ENCODE data around the gene HRH3.

Gene HRH3

DNA sequence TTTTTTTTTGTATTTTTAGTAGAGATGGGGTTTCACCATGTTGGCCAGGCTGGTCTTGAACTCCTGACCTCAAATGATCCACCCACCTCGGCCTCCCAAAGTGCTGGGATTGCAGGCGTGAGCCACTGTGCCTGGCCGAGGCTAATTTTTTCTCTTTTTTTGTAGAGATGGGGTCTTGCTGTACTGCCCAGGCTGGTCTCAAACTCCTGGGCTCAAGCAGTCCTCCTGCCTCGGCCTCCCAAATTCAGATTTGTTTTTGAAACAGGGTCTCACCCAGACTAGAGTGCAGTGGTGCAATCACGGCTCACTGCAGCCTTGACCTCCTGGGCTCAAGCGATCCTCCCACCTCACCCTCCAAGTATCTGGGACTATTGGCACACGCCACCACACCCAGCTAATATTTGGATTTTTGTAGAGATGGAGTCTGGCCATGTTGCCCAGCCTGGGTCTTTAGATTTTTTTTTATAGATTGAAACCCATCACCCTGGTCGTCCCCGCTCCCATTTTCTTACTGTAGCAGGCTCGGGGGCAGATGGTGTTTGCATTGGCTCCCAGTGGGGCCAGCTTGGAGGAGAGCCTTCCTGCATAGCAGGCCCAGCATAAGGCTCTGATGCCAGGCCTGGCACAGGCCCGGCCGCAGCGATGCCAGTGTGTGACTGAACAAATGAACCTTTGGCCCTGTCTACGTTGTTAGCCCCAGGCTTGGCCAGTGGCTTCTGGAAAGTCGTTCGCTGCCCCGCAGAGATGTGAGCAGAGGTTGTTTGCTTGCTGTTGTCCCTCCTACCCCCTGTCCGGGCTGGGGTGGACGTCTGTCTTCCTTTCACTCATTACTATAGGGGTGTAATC is 41.5 kb downstream of the HRH3 start:
- DNase-seq (ENCODE audit: insufficient read length): no peak
- FAIRE-seq: no peak
- TF ChIP-seq POLR2AphosphoS5 (IDR thresholded peaks at IDR 0.05; ENCODE audit: low read depth, low read length): no peak
- no peak for TF ChIP-seq TAF1 (IDR thresholded peaks at IDR 0.05; ENCODE audit: borderline replicate concordance, low read depth, low read length)
- no peak for TF ChIP-seq POLR2A (IDR thresholded peaks at IDR 0.05; ENCODE audit: low read depth, low read length)

DNA sequence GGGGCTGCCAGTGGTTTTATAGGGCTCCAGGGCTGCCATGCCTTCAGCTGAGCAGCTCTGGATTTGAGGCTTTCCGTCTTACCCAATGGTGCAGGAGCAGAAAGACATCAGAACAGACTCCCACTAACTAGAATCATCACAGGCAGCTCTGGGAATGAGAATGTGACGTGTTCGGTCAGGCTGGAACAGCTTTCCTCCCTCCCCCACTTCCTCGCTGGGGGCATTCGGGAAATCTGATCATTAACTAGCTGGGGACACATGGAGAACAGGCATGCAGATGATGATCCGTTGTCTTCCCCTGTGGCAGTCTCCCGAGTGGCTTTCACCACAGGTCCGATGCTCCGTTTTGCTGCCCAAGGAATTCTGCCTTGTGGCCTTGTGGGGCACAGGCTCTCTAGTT is 42.8 kb downstream of the HRH3 start:
- TF ChIP-seq POLR2AphosphoS5 (IDR thresholded peaks at IDR 0.05; ENCODE audit: low read depth, low read length): no peak
- TF ChIP-seq TAF1 (IDR thresholded peaks at IDR 0.05; ENCODE audit: borderline replicate concordance, low read depth, low read length): no peak
- FAIRE-seq: no peak
- DNase-seq (ENCODE audit: insufficient read length): no peak

DNA sequence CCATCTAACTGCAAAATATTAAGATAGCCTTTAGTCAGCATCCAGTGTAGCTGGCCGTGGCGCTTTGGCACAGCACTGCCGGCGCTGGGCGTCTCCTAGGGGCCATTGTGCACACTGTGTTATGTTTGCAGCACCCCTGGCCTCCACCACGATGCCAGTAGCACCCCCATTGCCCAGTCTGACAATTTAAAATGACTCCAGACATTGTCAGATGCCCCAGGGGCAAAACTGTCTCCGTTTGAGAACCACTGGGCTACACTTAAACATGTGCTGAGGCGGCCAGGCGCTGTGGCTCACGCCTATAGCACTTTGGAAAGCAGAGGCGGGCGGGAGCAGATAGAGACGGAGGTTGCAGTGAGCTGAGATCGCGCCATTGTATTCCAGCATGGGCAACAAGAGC is 43.2 kb downstream of the HRH3 start:
- DNase-seq (ENCODE audit: insufficient read length) (no peak), FAIRE-seq (no peak)
- no peak for TF ChIP-seq TAF1 (IDR thresholded peaks at IDR 0.05; ENCODE audit: borderline replicate concordance, low read depth, low read length)
- no peak for TF ChIP-seq POLR2AphosphoS5 (IDR thresholded peaks at IDR 0.05; ENCODE audit: low read depth, low read length)
- TF ChIP-seq POLR2A (IDR thresholded peaks at IDR 0.05; ENCODE audit: low read depth, low read length): no peak

DNA sequence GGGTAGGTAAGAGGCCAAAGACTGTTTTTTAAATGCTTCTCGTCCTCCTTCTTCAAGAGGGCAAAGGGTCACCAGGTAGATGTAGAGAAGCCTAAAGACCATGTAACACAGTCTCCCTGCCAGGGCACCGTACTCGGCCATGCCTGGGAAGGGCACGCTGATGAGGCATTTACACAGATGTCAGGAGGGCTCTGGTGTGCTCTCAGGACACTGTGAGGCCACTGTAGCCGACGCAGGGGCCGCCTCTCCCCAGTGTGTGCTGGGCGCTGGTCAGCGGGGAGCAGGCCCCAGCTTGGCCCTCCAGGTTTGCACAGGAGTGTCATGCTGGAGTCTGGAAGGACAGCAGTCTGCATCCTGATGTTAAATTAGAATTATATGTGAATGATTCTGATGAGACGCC is 44.4 kb downstream of the HRH3 start:
- TF ChIP-seq TAF1 (IDR thresholded peaks at IDR 0.05; ENCODE audit: borderline replicate concordance, low read depth, low read length): no peak
- no peak for TF ChIP-seq POLR2A (IDR thresholded peaks at IDR 0.05; ENCODE audit: low read depth, low read length)
- no peak for TF ChIP-seq POLR2AphosphoS5 (IDR thresholded peaks at IDR 0.05; ENCODE audit: low read depth, low read length)
- DNase-seq (ENCODE audit: insufficient read length) (no peak), FAIRE-seq (no peak)

DNA sequence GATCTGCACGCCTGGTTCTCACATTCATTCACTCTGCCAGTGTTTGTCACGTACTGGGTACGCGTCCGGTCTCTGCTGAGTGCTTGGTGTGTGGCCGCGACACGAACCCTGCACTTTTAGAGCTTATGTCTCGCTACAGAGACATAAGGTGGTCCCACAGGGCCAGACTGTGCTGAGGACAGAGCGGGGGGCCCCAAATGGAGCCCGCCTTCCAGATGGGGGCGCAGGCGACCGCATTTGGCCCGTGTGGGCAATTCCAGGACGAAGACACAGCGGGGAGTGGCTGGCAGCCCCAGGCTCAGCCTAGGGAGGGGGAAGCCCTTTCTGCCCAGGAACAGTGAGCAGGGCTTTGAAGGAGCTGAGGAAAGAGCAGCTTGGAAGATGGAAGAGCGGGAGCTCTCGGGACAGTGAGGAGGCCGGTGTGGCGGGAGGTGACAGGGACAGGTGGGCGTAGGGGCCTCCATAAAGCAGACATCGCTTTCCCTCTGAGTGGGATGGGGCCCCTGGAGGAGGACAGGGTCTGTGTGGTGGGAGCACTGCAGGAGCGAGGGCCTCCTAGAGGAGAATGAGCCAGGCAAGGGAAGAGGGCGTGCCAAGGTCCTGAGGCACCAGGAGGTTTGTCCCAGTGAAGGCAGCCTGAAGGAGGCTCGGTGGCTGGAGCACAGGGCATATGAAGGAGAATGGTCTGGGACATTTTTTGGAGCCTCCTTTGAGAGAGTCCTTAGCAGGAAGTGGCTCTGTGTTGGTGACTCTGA is 45.0 kb downstream of the HRH3 start:
- no peak for DNase-seq (ENCODE audit: insufficient read length)
- no peak for FAIRE-seq

DNA sequence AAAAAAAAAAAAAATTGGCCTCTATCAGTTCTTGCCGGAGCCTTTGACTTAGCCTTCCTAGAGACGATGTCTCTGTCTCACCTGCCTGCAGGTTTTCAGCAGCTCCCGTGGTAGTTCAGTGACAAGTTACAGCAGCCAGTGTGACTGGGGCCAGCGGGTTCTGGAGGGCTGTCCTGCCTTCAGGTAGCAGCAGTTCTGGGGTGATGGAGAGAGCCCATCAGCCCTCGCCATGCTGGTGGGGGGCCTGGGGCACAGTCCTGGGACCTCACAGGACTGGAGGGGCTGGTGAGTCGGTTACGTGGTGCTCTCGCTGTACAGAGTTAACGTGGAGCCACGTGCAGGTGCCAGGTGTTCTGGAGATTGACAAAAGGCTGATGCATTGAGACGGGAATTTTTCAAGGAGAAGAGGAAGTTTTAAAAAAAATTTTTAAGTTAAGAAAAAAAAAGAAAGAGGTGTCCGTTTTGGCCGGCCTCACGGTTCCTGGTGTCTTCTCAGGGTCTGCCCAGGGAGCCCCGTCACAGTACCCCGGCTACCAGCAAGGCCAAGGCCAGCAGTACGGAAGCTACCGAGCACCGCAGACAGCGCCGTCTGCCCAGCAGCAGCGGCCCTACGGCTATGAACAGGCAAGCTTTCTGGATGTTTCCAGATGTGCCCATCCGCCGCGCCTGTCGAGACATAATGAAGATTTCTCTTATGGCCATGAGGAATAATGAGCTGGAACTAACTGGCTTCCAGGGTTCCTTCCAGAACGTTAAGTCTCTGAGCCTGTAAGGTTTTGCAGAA is 45.9 kb downstream of the HRH3 start:
- DNase-seq (ENCODE audit: insufficient read length) (no peak), FAIRE-seq (no peak)
- TF ChIP-seq POLR2A (IDR thresholded peaks at IDR 0.05; ENCODE audit: low read depth, low read length) (no peak), TAF1 (IDR thresholded peaks at IDR 0.05; ENCODE audit: borderline replicate concordance, low read depth, low read length) (no peak), POLR2AphosphoS5 (IDR thresholded peaks at IDR 0.05; ENCODE audit: low read depth, low read length) (no peak)

More for the DNA sequence above, 45.0 kb downstream of the HRH3 start:
- TF ChIP-seq TAF1 (IDR thresholded peaks at IDR 0.05; ENCODE audit: borderline replicate concordance, low read depth, low read length): no peak
- no peak for TF ChIP-seq POLR2AphosphoS5 (IDR thresholded peaks at IDR 0.05; ENCODE audit: low read depth, low read length)
- TF ChIP-seq POLR2A (IDR thresholded peaks at IDR 0.05; ENCODE audit: low read depth, low read length): no peak

DNA sequence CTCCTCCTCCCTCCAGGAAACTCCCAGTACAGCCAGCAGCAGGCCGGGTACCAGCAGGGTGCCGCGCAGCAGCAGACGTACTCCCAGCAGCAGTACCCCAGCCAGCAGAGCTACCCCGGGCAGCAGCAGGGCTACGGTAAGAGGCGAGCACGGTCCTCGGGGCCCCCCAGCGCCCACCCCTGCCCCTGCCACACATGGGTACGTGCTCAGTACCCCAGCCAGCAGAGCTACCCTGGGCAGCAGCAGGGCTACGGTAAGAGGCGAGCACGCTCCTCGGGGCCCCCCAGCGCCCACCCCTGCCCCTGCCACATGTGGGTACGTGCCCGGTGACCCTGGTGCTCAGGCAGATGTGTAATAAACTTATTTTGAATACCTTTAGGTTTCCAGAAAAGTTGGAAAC is 47.4 kb downstream of the HRH3 start:
- no peak for TF ChIP-seq POLR2A (IDR thresholded peaks at IDR 0.05; ENCODE audit: low read depth, low read length)
- TF ChIP-seq POLR2AphosphoS5 (IDR thresholded peaks at IDR 0.05; ENCODE audit: low read depth, low read length): no peak
- no peak for TF ChIP-seq TAF1 (IDR thresholded peaks at IDR 0.05; ENCODE audit: borderline replicate concordance, low read depth, low read length)
- FAIRE-seq: no peak
- no peak for DNase-seq (ENCODE audit: insufficient read length)

DNA sequence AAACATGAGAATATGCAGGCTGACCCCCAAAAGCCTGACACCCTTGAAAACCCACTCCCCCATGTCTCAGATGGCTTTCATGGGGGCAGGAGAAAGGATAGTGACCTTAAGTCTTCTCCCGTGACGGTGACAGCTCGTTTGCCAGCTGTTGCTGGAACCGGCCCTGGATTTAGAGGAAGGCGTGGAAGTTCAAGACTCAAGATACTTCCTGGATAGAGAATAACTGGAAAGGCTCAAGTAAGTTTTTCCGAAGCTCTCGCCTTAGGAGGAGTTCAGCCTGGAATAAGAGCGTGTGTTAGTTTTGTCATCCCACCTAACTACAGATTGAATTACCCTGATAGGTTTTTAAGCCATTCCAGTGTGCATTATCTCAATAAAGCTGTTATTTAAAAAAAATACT is 48.8 kb downstream of the HRH3 start:
- TF ChIP-seq POLR2A (IDR thresholded peaks at IDR 0.05; ENCODE audit: low read depth, low read length): no peak
- TF ChIP-seq POLR2AphosphoS5 (IDR thresholded peaks at IDR 0.05; ENCODE audit: low read depth, low read length): no peak
- TF ChIP-seq TAF1 (IDR thresholded peaks at IDR 0.05; ENCODE audit: borderline replicate concordance, low read depth, low read length): no peak
- FAIRE-seq: no peak
- no peak for DNase-seq (ENCODE audit: insufficient read length)

DNA sequence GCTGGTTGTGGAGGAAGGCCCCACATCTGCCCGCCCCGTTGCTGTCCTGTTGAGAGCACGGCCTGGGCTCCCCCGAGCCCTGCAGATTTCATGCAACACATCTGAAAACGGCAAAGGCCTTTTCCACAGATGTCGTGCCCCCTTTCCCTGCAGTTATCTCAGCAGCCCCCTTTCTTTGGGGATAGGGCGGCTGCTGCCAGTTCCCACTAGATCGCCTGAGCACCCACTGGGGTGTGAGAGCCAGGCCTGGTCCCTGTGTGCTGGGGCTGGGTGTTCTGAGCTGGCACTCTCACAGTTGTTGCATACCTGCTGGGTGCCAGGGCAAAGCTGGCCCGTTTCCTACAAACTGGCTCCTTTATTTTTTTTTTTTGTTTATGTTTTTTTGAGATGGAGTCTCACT is 49.5 kb downstream of the HRH3 start:
- DNase-seq (ENCODE audit: insufficient read length) (no peak), FAIRE-seq (no peak)
- no peak for TF ChIP-seq POLR2A (IDR thresholded peaks at IDR 0.05; ENCODE audit: low read depth, low read length)
- TF ChIP-seq TAF1 (IDR thresholded peaks at IDR 0.05; ENCODE audit: borderline replicate concordance, low read depth, low read length): no peak

DNA sequence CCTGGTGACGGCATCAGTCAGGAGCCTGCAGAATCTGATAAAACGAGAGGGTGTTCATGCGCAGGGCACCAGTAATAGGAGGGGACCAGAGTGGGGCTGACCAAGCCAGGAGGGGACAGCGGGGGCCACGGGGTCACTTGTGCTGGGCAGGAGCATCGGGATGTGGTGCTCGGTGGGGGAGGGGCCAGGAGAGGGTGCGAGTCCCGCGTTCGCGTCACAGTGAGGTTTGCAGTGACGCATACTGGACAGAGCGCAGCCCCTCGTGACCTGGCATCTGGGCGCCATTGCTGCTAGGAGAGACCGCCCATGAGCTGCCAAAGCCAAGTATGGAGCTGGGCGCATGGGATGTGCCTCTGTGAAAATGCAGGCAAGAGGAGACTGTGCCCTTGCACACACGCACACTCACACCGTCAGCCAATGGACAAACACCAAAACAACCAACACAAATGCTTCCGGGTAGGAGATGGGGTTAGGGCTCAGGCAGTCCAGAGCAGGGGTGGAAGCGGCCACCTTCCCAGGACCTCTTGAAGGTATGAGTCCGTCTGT is 51.1 kb downstream of the HRH3 start:
- FAIRE-seq (no peak), DNase-seq (ENCODE audit: insufficient read length) (no peak)
- TF ChIP-seq POLR2A (IDR thresholded peaks at IDR 0.05; ENCODE audit: low read depth, low read length): no peak
- no peak for TF ChIP-seq POLR2AphosphoS5 (IDR thresholded peaks at IDR 0.05; ENCODE audit: low read depth, low read length)
- TF ChIP-seq TAF1 (IDR thresholded peaks at IDR 0.05; ENCODE audit: borderline replicate concordance, low read depth, low read length): no peak

DNA sequence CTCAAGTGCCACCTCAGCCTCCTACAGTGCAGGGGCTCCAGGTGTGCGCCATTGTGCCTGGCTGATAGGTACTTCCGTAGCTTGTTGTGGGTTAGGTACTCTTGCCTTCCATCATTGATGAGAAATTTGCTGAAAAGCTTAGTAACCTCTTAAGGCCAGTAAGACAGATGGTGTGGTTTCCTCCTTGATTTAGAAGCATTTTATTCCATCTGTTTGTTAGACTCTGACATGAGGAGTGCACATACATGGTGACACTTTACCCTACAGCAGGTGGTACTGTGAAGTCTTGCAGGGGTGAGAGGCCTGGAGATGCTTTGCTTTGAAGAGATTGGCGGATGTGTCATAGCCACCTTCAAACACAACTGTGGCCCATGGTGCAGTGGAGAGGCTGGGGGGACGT is 52.0 kb downstream of the HRH3 start:
- TF ChIP-seq POLR2AphosphoS5 (IDR thresholded peaks at IDR 0.05; ENCODE audit: low read depth, low read length): no peak
- FAIRE-seq: no peak
- DNase-seq (ENCODE audit: insufficient read length): no peak

Measured in GM12892 (cell line).